AG04450 (cell line): Measurements from ENCODE around the gene BRICD5. TPM values are rescaled to one million over a fixed set of nuclear protein-coding genes. Genes with fewer than 3 reads are reported as not detected.

Source experiments
- CTCF ChIA-PET: fragments of 300-600, 350-600 bp; formaldehyde crosslinking; extraction: SDS; loops from one replicate; lab custom pipeline; 2022; ENCODE audit warnings: antibody characterized with exemption, inconsistent platforms; lab: Charles Lee
- POLR2A ChIA-PET: fragments of 350-600 bp; formaldehyde crosslinking; extraction: SDS; loops from one replicate; lab custom pipeline; 2021; ENCODE audit warnings: antibody characterized with exemption, inconsistent platforms; lab: Yijun Ruan, JAX
- DNase-seq: peaks from one replicate; pipeline ENCODE4 v3.0.0-alpha.2; 2011; ENCODE audit warnings: low read depth, low spot score
- H3K27ac ChIP-seq: one replicate; pipeline ENCODE4 v1.5.1; 2012; ENCODE audit warnings: low read depth, low read length, control low read depth
- H3K27me3 ChIP-seq: one replicate; pipeline ENCODE4 v1.6.0; 2012; ENCODE audit warnings: low read length; ENCODE audit not compliant: control insufficient read depth, insufficient read depth
- H3K4me3 ChIP-seq: 2 replicates; pipeline ENCODE4 v1.5.1; 2011; ENCODE audit warnings: mild to moderate bottlenecking, low read depth, low read length, control low read depth
- H3K9me3 ChIP-seq: 2 replicates; pipeline ENCODE4 v1.5.1; 2012; ENCODE audit warnings: low read length; ENCODE audit not compliant: control insufficient read depth, insufficient read depth
- CTCF ChIP-seq: IDR thresholded peaks from 2 replicates; pipeline ENCODE4 v1.5.1; 2011; ENCODE audit warnings: low read depth, low read length, control low read depth, inconsistent platforms
- polyA plus RNA-seq: library from polyadenylated mRNA; depleted of rRNA; stranded (reverse); fragments of >200 nt; gene quantifications from 2 replicates; pipeline ENCODE4 v1.2.3, GENCODE V29; 2011

BRICD5 gene
- polyA plus RNA-seq, 1 experiment = 0.37 TPM

GRCh38 chr16:2235234-2235651, 24.6 kb upstream of the BRICD5 start:
- H3K4me3 ChIP-seq = no peak overlapping the region
- no peaks in the 10 kb centered on the region; the same call in 1 of the 2 replicates for H3K9me3 ChIP-seq
- no peak for DNase-seq
- peaks cover 13% of the 10 kb centered on the region for H3K27me3 ChIP-seq
- TF ChIP-seq CTCF = no peak
- H3K27ac ChIP-seq = no peak overlapping the region
- ChIA-PET POLR2A (interaction anchor here (1.2 kb wide), 1 partner anchor 21 kb away, joined by 3 read pairs; the partner anchor contains the start of gene PGP), CTCF (interaction anchor here (0.7 kb wide), 1 partner anchor 227 kb away, joined by 9 read pairs; no protein-coding TSS in a partner anchor)

DNA sequence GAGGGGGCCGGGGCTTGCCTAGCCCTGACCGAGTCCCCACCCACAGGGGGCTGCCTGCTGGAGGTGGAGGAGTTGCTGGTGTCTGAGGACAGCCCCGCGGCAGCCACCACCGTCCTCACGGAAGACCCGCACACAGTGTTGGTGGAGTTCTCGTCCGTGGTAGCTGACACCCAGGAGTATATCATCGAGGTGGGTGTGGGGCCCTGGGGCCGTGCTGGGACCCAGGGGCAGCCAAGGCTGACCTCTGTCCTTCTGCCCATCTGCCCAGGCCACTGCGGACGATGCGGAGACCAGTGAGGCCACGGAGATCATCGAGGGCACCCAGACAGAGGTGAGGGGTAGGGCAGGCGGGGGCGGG, 24.1 kb upstream of the BRICD5 start:
- CTCF ChIA-PET = no interaction called here
- no peak for TF ChIP-seq CTCF
- H3K4me3 ChIP-seq = no peak overlapping the region
- DNase-seq = no peak
- POLR2A ChIA-PET = no interaction called here
- H3K27me3 ChIP-seq = peaks cover 13% of the 10 kb centered on the region
- no peak overlapping the region for H3K27ac ChIP-seq
- no peaks in the 10 kb centered on the region; the same call in 1 of the 2 replicates for H3K9me3 ChIP-seq

DNA sequence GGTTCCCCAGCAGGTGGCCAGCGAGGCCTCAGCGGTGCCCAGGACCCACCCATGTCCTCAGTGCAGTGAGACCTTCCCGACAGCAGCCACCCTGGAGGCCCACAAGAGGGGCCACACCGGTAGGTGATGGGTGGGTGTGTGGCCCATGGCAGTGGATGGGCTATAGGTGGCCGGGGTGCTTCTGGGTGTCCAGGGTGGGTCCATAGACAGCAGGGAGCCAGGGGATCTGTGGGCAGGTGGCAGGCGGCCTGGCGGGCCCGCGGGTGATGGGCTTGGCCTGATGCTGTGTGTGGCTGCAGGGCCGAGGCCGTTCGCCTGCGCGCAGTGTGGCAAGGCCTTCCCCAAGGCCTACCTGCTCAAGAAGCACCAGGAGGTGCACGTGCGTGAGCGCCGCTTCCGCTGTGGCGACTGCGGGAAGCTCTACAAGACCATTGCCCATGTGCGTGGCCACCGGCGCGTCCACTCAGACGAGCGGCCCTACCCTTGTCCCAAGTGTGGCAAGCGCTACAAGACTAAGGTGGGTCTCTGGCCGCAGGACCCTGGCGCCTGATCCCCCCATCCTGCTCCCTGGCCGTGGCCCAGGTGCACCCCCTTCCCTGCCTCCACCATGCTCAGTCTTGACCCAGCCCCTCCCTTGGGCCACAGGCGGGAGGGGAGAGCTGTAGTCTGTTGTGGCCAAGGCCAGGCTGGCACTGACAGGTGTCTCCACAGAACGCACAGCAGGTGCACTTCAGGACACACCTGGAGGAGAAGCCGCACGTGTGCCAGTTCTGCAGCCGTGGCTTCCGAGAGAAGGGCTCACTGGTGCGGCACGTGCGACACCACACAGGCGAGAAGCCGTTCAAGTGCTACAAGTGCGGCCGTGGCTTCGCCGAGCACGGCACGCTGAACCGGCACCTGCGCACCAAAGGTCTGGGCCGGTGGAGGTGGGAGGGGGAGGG, 23.5 kb upstream of the BRICD5 start:
- H3K27ac ChIP-seq = no peak overlapping the region
- no peak for TF ChIP-seq CTCF
- no peak overlapping the region for H3K4me3 ChIP-seq
- ChIA-PET POLR2A (no interaction called here), CTCF (no interaction called here)
- H3K9me3 ChIP-seq = no peaks in the 10 kb centered on the region; the same call in 1 of the 2 replicates
- peaks cover 13% of the 10 kb centered on the region for H3K27me3 ChIP-seq
- DNase-seq = no peak

GRCh38 chr16:2233046-2233775, 22.5 kb upstream of the BRICD5 start:
- ChIA-PET CTCF (no interaction called here), POLR2A (interaction anchor here (0.7 kb wide), 1 partner anchor 78 kb away, joined by 3 read pairs; the partner anchor contains the start of gene TRAF7)
- TF ChIP-seq CTCF = no peak
- Histone ChIP-seq H3K27ac (no peak overlapping the region), H3K4me3 (no peak overlapping the region), H3K9me3 (no peaks in the 10 kb centered on the region; the same call in 1 of the 2 replicates), H3K27me3 (peaks cover 13% of the 10 kb centered on the region)
- no peak for DNase-seq
